A549 treated with AZD9567 at 1 μM for 4 hours (cell line): ENCODE measurements around the gene YIPF3. TPM values are rescaled to one million over a fixed set of nuclear protein-coding genes. Genes with fewer than 3 reads are reported as not detected.

ENCODE experiments used
- total RNA-seq: library from RNA; stranded (reverse); fragments of 200-300 nt; extraction: Qiagen RNA extraction; gene quantifications from 5 replicates; pipeline ENCODE4 v1.2.3, GENCODE V29; 2022; ENCODE audit not compliant: insufficient read depth

YIPF3 gene
- 61.8 to 74.1 TPM (median 71.6 TPM) in 5 replicates for total RNA-seq

DNA sequence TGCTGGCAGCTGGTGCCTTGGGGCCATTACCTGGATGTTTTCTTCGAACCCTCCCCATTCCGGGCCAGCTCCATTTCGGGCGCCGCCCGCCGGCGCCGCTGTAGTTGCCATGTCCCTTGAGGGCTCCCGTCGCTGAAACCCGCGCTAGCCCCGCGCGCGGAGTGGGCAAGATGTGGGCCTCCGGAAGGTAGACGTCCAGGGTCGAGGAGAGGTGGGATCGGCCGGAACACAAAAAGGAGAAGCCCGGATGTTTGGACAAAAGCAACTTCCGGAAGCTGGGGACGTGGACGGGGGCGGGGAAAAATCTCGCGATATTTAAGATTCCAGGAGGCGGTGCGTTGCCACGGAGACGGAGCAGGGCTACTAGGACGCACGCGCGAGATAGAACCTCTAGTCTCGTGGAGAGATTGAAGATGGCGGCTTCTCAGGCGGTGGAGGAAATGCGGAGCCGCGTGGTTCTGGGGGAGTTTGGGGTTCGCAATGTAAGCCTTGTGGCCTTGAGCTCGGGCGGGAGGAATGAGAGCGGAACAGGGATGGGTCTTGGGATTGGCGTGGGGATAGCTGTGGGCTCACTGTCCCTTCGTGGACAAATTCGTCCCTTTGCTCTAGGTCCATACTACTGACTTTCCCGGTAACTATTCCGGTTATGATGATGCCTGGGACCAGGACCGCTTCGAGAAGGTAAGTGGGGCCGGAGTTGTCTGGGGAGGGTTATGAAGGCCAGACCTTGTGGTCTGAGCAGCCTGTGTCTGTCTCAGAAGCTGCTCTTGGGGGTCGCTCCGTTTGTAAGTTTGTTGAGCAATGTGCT, at the start of gene YIPF3, which contains the start of gene POLR1C:
Gene YIPF3 (minus strand): TSS at position 230 of the 808 bp plus-strand sequence. CDS start 119 bp downstream, at position 111.
Gene POLR1C (plus strand): TSS at position 393 of the 808 bp plus-strand sequence. CDS start 21 bp downstream, at position 414.

DNA sequence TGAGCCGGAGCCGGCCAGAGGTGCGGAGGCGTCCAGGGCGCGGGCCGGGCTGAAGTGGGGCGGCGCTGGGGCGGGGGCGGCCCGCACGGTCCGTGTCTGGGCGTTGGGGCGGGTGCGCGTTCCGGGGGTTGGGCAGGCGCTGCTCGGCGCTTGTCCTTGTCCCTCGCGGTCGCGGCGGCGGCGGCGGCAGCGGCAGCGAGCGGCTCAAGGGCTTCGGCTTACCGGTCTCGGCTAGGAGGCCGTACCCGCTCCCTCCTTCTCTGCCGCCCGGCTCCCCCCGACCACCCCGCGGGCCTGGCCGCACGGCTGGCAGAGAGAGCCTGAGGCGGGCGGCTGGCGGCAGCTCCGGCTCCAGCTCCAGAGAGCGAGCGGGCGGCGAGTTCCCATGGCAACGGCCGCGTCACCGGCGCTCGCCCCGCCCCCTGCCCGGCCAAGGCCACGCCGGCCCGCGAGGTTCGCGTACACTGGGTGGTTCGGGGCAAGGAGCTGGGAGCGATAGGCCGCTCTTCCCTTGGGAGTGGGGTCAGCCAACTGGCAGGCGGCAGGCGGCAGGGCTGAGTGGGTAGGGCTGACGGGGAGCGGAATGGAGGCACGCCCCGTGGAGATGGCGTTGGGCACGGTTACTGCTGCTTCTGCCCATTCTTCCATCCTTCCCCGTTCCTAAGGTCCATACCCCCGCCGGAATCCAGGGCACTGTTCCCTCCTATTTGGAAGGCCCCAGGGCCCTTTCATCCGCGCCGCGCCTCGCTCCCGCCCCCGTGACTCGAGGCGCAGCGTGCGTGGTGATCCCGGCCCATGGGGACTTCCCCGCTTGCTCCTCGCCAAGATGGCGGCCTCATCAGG, 6.5 kb downstream of the YIPF3 start, which contains the start of gene LRRC73:
Gene LRRC73 (minus strand): TSS at position 363 of the 843 bp plus-strand sequence. CDS start 561 bp downstream, outside the sequence.

GRCh38 chr6:43477235-43478007, 39.3 kb downstream of the YIPF3 start, which contains the start of gene TJAP1:
Gene TJAP1, plus strand, starts transcription at chr6:43477570. Its CDS starts 21,432 bp downstream, at chr6:43499002.

Other genes starting within 250 kb of the YIPF3 start
- not detected in 5 replicates for gene SLC22A7, start 218.7 kb downstream of the YIPF3 start, total RNA-seq
- gene CRIP3, start 208.1 kb downstream of the YIPF3 start, total RNA-seq: 0.23 to 0.57 TPM (median 0.53 TPM) in 4 of 5 replicates, not detected in the other
- gene ZNF318, start 147.3 kb downstream of the YIPF3 start, total RNA-seq: 3.8 to 6.6 TPM (median 5.2 TPM) in 5 replicates
- 6.2 to 13.7 TPM (median 11.3 TPM) in 5 replicates for gene ABCC10, start 89.4 kb downstream of the YIPF3 start, total RNA-seq
- 7.8 to 9.6 TPM (median 8.6 TPM) in 5 replicates for gene DLK2, start 61.4 kb downstream of the YIPF3 start, total RNA-seq
- gene TJAP1, start 39.4 kb downstream of the YIPF3 start, total RNA-seq: 11.3 to 19.9 TPM (median 19.1 TPM) in 5 replicates
- 1.2 to 1.3 TPM (median 1.3 TPM) in 5 replicates for gene LRRC73, start 6.6 kb downstream of the YIPF3 start, total RNA-seq
- 50.2 to 91.7 TPM (median 51.9 TPM) in 5 replicates for gene POLR1C, start 163 bp upstream of the YIPF3 start, total RNA-seq
- 26.8 to 30.6 TPM (median 29.0 TPM) in 5 replicates for gene XPO5, start 59.1 kb upstream of the YIPF3 start, total RNA-seq
- gene POLH, start 59.3 kb upstream of the YIPF3 start, total RNA-seq: 7.4 to 11.1 TPM (median 10.1 TPM) in 5 replicates
- 13.0 to 21.2 TPM (median 19.4 TPM) in 5 replicates for gene GTPBP2, start 112.3 kb upstream of the YIPF3 start, total RNA-seq
- gene MAD2L1BP, start 118.9 kb upstream of the YIPF3 start, total RNA-seq: 25.7 to 38.6 TPM (median 38.2 TPM) in 5 replicates
- 0.19 to 0.30 TPM (median 0.23 TPM) in 4 of 5 replicates, not detected in the other for gene RSPH9, start 128.1 kb upstream of the YIPF3 start, total RNA-seq
- 45.0 to 48.9 TPM (median 47.7 TPM) in 5 replicates for gene MRPS18A, start 170.9 kb upstream of the YIPF3 start, total RNA-seq